Subcutaneous adipose tissue (tissue), 4 donors: ENCODE results near the gene U2SURP. TPM values are rescaled to one million over a fixed set of nuclear protein-coding genes. Genes with fewer than 3 reads are reported as not detected.

Experiments
- CTCF ChIP-seq: fragments of 450-650 bp; IDR thresholded peaks from one replicate; pipeline ENCODE4 v1.5.1; 2016; ENCODE audit warnings: low read depth, mild to moderate bottlenecking, control low read depth, antibody characterized with exemption, moderate library complexity
- small RNA-seq: library from RNA; depleted of rRNA; stranded (forward); fragments of <200 nt; gene quantifications from one replicate; pipeline ENCODE3, GENCODE V24; 2016
- total RNA-seq, 4 donors: library from RNA; depleted of rRNA; stranded (reverse); fragments of >200 nt; gene quantifications; one replicate each; pipeline ENCODE4 v1.1.0, GENCODE V29; 2016

Gene U2SURP
- total RNA-seq, 4 donors from 2014 or later, result 89.5 to 150 (median 92.2) TPM

- TF ChIP-seq CTCF, result no peak
These were observed 100.5 kb downstream of the U2SURP start for GRCh38 chr3:143101792-143102381.

- no peak for TF ChIP-seq CTCF
These were observed 102.3 kb downstream of the U2SURP start for GRCh38 chr3:143103652-143104051.

GRCh38 chr3:143105170-143105569 lies 103.8 kb downstream of the U2SURP start:
- no peak for TF ChIP-seq CTCF

GRCh38 chr3:143109861-143110260 lies 108.5 kb downstream of the U2SURP start:
- no peak for TF ChIP-seq CTCF

Small RNA genes within 50 kb of the gene (small RNA-seq; reads per million reads assigned to genes)
- gene AC021074.2, result not detected

Other genes starting within 250 kb of the U2SURP start
- 100 to 1,000 TPM; 127 to 393 (median 245) TPM for gene PCOLCE2, start 112.5 kb upstream of the U2SURP start, total RNA-seq
- not detected for gene PAQR9, start 37.9 kb upstream of the U2SURP start, total RNA-seq
- gene CHST2, start 118.2 kb downstream of the U2SURP start, total RNA-seq, result 10 to 100 TPM in 2 of 4 donors, 1 to 10 TPM in 2; 3.5 to 12.9 (median 8.1) TPM